ENCODE measurements around the gene GFRA1. TPM values are rescaled to one million over a fixed set of nuclear protein-coding genes. Genes with fewer than 3 reads are reported as not detected.

The GFRA1 gene
- total and polyA plus RNA-seq, 2 donors (not counting 3 experiments of a cell fraction or from before 2014, with no cell fraction given): 0.22 to 0.88 TPM

DNA sequence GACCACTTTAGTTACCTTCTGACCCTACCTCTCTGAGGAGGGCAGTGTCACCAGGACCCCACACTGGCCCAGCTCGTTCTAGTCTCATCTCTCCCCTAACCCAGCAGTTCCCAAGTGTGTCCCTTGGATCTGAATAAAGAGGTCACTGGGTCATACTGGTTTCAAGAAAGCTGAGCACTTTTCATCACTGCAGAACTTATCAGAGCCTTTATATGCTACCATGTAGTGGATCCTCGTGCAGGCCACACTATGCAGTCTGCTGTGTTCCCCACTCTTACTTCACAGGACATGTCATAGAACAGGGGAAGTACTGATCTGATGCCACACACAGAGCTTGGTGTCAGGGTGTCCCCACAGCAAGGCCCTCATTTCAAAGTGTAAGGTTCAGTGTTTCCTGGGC lies 113.8 kb downstream of the GFRA1 start:
- H3K9ac ChIP-seq (replicated peaks; ENCODE audit: extremely low read depth, insufficient read depth, low read length): no peak overlapping the region
- H4K20me1 ChIP-seq (replicated peaks; ENCODE audit: control insufficient read depth, extremely low read depth, insufficient read depth, low read length): no peaks in the 10 kb centered on the region
- no peak overlapping the region for H3K4me2 ChIP-seq (ENCODE audit: insufficient read depth, low read length)
- H3K4me1 ChIP-seq (ENCODE audit: control insufficient read depth, extremely low read depth, insufficient read depth, low read length): no peaks in the 10 kb centered on the region
- peaks cover 6% of the 10 kb centered on the region for H3K9me3 ChIP-seq (replicated peaks; ENCODE audit: control insufficient read depth, insufficient read depth, low read length)
- no peak overlapping the region for H2AFZ ChIP-seq (ENCODE audit: low read depth, low read length)
- H3K4me3 ChIP-seq (replicated peaks in 1 of 3; ENCODE audit: insufficient read depth in 1 of 3, low read depth in 1 of 3, low read length in 3 of 3): no peak overlapping the region
- no peaks in the 10 kb centered on the region for H3K27me3 ChIP-seq (ENCODE audit: control insufficient read depth in 2 of 2, insufficient read depth in 2 of 2, low read length in 2 of 2)
- FAIRE-seq (no peak), DNase-seq (ENCODE audit: low read depth, low spot score) (no peak)
- intact Hi-C loops (cut with micrococcal nuclease): no loop called here
- no peaks in the 10 kb centered on the region for H3K79me2 ChIP-seq (ENCODE audit: control insufficient read depth, insufficient read depth, low read length)
- no peak overlapping the region for H3K27ac ChIP-seq (ENCODE audit: insufficient read depth, low read depth, low read length)
- BruUV-seq (replicated peaks): no TSS peak
- POLR2A ChIA-PET: no interaction called here
- no peak for TF ChIP-seq MYC (IDR thresholded peaks at IDR 0.05; ENCODE audit: low read depth, low read length)
- TF ChIP-seq POLR2A (IDR thresholded peaks at IDR 0.05; ENCODE audit: low read depth, low read length): no peak
- TF ChIP-seq GATA2 (IDR thresholded peaks at IDR 0.05; ENCODE audit: insufficient read depth, insufficient read length, low read depth, low read length): no peak
- no peak for TF ChIP-seq FOS (IDR thresholded peaks at IDR 0.05; ENCODE audit: borderline replicate concordance, insufficient read depth, low read length)
- TF ChIP-seq, protein P1, sequence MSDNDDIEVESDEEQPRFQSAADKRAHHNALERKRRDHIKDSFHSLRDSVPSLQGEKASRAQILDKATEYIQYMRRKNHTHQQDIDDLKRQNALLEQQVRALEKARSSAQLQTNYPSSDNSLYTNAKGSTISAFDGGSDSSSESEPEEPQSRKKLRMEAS (IDR thresholded peaks at IDR 0.05; ENCODE audit: insufficient read depth, insufficient read length): no peak
- TF ChIP-seq EZH2 (IDR thresholded peaks at IDR 0.05; ENCODE audit: borderline replicate concordance, low read depth, low read length, severe bottlenecking): no peak
- TF ChIP-seq, protein P2, sequence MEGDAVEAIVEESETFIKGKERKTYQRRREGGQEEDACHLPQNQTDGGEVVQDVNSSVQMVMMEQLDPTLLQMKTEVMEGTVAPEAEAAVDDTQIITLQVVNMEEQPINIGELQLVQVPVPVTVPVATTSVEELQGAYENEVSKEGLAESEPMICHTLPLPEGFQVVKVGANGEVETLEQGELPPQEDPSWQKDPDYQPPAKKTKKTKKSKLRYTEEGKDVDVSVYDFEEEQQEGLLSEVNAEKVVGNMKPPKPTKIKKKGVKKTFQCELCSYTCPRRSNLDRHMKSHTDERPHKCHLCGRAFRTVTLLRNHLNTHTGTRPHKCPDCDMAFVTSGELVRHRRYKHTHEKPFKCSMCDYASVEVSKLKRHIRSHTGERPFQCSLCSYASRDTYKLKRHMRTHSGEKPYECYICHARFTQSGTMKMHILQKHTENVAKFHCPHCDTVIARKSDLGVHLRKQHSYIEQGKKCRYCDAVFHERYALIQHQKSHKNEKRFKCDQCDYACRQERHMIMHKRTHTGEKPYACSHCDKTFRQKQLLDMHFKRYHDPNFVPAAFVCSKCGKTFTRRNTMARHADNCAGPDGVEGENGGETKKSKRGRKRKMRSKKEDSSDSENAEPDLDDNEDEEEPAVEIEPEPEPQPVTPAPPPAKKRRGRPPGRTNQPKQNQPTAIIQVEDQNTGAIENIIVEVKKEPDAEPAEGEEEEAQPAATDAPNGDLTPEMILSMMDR (IDR thresholded peaks at IDR 0.05; ENCODE audit: extremely low read depth in 1 of 2, insufficient read depth in 1 of 2, low read depth in 1 of 2, low read length in 2 of 2): no peak
- no peak for TF ChIP-seq JUN (IDR thresholded peaks at IDR 0.05; ENCODE audit: borderline replicate concordance, insufficient read depth, insufficient read length, low read depth)
- no peak for TF ChIP-seq POLR2AphosphoS5 (IDR thresholded peaks at IDR 0.05; ENCODE audit: insufficient read depth, low read depth, low read length)
- H3K9me1 ChIP-seq (replicated peaks; ENCODE audit: control insufficient read depth, extremely low read depth, insufficient read depth, low read length): no peaks in the 10 kb centered on the region
- CTCF ChIA-PET: no interaction called here
- dilution Hi-C loops (cut with MboI; ENCODE audit: extremely low pct_ligation_motif_present, low sequenced_read_pairs): no loop called here
- H3K36me3 ChIP-seq (ENCODE audit: control insufficient read depth in 2 of 2, extremely low read depth in 1 of 2, insufficient read depth in 2 of 2, low read length in 2 of 2): no peaks in the 10 kb centered on the region
